Measurements from ENCODE around the gene VAMP2. TPM values are rescaled to one million over a fixed set of nuclear protein-coding genes. Genes with fewer than 3 reads are reported as not detected.

Gene VAMP2
- total RNA-seq, 1 donor from 2014 or later = 117 TPM

DNA sequence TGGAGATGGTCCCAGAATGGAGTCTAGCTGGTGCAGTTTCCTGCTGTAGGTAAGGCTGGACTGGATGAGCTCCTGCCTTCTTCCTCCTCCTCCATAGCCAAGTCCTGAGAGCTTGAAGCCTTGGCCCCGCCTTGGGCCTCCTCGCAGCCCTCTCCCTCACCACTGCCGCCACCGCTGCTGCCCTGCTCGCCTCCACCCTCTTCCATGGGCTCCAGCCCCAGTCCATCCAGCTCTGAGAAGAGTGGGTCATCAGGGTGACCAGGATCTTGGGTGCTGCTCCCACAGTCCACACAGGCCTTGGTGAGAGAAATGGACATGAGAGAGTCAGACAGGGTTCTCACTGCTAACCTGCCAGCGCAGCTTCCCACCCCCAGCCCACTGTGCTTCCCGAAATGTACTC lies 21.7 kb downstream of the VAMP2 start:
- H3K4me1 Mint-ChIP-seq (ENCODE audit: low read depth, unreplicated experiment) = peaks cover 2% of the 10 kb centered on the region
- no peak for DNase-seq
- no peaks in the 10 kb centered on the region for H3K9me3 Mint-ChIP-seq (ENCODE audit: unreplicated experiment)
- H3K4me3 Mint-ChIP-seq (ENCODE audit: unreplicated experiment) = no peak overlapping the region
- TF ChIP-seq, protein P1, sequence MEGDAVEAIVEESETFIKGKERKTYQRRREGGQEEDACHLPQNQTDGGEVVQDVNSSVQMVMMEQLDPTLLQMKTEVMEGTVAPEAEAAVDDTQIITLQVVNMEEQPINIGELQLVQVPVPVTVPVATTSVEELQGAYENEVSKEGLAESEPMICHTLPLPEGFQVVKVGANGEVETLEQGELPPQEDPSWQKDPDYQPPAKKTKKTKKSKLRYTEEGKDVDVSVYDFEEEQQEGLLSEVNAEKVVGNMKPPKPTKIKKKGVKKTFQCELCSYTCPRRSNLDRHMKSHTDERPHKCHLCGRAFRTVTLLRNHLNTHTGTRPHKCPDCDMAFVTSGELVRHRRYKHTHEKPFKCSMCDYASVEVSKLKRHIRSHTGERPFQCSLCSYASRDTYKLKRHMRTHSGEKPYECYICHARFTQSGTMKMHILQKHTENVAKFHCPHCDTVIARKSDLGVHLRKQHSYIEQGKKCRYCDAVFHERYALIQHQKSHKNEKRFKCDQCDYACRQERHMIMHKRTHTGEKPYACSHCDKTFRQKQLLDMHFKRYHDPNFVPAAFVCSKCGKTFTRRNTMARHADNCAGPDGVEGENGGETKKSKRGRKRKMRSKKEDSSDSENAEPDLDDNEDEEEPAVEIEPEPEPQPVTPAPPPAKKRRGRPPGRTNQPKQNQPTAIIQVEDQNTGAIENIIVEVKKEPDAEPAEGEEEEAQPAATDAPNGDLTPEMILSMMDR (IDR thresholded peaks at IDR 0.05; ENCODE audit: partially characterized antibody, unreplicated experiment) = no peak
- H3K36me3 Mint-ChIP-seq (ENCODE audit: unreplicated experiment) = no peaks in the 10 kb centered on the region
- peaks cover 3% of the 10 kb centered on the region for H3K27me3 Mint-ChIP-seq (ENCODE audit: unreplicated experiment)
- no peak overlapping the region for H3K27ac Mint-ChIP-seq (ENCODE audit: unreplicated experiment)

DNA sequence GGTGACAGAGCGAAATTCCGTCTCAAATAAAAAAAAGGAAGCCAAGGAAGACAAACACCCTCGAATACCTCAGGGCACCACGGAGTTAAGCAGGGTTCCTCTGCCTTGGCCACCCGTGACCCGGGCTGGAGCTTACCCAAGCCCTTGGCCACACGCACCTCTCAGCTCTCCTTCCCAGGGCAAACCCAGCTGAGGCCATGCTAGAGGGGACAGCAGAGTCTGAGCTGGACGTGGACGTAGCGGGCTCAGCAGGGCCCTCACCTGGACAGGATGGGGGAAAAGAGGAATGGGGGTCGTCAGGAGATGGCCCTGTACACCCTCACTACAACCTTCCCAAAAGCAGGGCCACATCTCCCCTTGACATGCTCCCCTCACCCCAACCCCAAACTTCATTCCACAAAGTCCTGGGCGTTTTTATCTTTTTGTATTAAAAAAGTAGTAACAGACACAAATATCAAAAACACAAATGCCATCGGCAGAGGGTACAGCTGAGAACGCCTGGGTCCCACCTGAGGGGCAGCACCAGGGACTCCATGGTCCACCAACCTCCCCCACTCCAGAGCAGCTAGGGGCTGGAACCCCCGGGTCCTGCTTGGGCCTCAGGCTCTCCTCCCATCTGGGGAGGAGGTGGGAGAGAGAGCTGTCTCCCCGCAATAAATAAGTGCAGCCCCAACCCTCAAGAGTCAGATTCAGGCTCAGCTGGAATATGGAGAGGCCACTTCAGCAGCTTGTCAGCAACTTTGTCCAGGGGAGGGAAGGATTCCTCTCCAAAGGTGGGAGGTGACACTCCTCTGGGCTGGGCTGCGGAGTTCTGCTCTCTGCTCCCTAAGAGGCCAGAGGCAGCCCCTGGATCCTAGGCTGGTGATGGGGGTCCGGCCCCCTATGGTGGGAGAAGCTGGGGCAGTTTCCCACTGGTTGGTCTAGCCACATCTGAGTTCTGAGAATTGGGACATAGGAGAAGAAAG lies 22.4 kb downstream of the VAMP2 start:
- Mint-ChIP-seq H3K4me3 (ENCODE audit: unreplicated experiment) (no peak overlapping the region), H3K36me3 (ENCODE audit: unreplicated experiment) (no peaks in the 10 kb centered on the region), H3K4me1 (ENCODE audit: low read depth, unreplicated experiment) (peaks cover 2% of the 10 kb centered on the region), H3K27ac (ENCODE audit: unreplicated experiment) (no peak overlapping the region), H3K27me3 (ENCODE audit: unreplicated experiment) (peaks cover 3% of the 10 kb centered on the region), H3K9me3 (ENCODE audit: unreplicated experiment) (no peaks in the 10 kb centered on the region)
- DNase-seq = no peak
- TF ChIP-seq, protein P1 (IDR thresholded peaks at IDR 0.05; ENCODE audit: partially characterized antibody, unreplicated experiment) = no peak

DNA sequence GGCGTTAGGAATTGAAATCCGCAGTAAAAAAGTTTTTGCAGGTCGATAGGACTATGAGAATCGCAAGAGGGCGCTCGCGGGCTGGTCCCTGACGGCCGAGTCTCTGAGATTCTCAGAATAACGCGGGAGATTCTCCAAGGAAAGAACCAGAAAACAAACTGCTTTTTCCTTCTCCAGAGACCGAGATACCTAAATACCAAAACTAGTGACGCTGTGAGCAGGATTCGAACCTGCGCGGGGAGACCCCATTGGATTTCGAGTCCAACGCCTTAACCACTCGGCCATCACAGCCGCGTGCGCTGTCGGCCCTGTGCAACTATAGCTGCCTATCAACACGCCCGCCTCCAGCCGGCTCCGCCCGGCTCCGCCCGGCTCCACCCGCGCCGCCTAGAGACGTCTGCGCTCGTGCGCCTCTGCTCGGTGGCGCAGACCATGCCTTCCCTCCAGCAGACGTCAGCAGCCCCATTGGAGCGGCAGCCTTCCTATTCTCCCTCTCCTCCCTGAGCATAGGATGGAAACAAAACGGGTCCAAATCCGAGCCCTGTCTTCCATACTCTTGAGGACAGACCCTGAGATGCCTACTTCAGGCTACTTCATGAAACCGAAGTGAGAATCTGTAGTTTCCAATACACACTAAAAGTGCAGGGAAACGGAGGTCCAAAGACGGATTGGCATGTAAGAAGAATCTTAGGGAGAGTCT lies 23.9 kb downstream of the VAMP2 start:
- Mint-ChIP-seq H3K27me3 (ENCODE audit: unreplicated experiment) (peaks cover 5% of the 10 kb centered on the region), H3K4me3 (ENCODE audit: unreplicated experiment) (no peak overlapping the region), H3K4me1 (ENCODE audit: low read depth, unreplicated experiment) (peaks cover 2% of the 10 kb centered on the region), H3K27ac (ENCODE audit: unreplicated experiment) (no peak overlapping the region), H3K36me3 (ENCODE audit: unreplicated experiment) (no peaks in the 10 kb centered on the region), H3K9me3 (ENCODE audit: unreplicated experiment) (no peaks in the 10 kb centered on the region)
- TF ChIP-seq, protein P1 (IDR thresholded peaks at IDR 0.05; ENCODE audit: partially characterized antibody, unreplicated experiment) = peak; percentile 86
- DNase-seq = peak; percentile 97

DNA sequence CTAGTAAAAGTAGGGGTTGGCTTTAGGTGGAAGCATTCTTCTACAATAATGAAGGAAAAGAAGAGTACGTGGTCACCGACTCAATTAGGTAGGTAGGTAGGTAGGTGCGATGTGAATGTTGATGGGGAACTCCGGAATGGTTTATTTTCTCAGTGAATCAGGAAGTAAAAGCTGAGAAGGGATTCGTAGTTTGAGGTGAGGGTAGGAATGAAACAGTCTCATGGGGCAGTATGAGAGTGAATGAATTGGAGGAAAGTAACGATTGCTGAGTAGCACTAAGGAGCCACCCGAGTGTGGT lies 24.4 kb downstream of the VAMP2 start:
- no peak for DNase-seq
- Mint-ChIP-seq H3K9me3 (ENCODE audit: unreplicated experiment) (no peaks in the 10 kb centered on the region), H3K4me1 (ENCODE audit: low read depth, unreplicated experiment) (peaks cover 2% of the 10 kb centered on the region), H3K36me3 (ENCODE audit: unreplicated experiment) (no peaks in the 10 kb centered on the region), H3K4me3 (ENCODE audit: unreplicated experiment) (no peak overlapping the region), H3K27me3 (ENCODE audit: unreplicated experiment) (peaks cover 5% of the 10 kb centered on the region), H3K27ac (ENCODE audit: unreplicated experiment) (no peak overlapping the region)
- TF ChIP-seq, protein P1 (IDR thresholded peaks at IDR 0.05; ENCODE audit: partially characterized antibody, unreplicated experiment) = no peak
